ENCODE measurements around the gene TLCD5. TPM values are rescaled to one million over a fixed set of nuclear protein-coding genes. Genes with fewer than 3 reads are reported as not detected.

Gene TLCD5
- total and polyA plus RNA-seq, 9 donors, result 4.0 to 13.2 (median 8.2) TPM

GRCh38 chr11:120318906-120319305, 6.2 kb upstream of the TLCD5 start:
- no peak overlapping the region for H3K27ac ChIP-seq
- 73 to 88% (median 87%) methylated on average over 4 of the region's 4 CpGs for WGBS, 3 donors
- H3K9me3 ChIP-seq, result no peaks in the 10 kb centered on the region
- intact Hi-C loops (cut with DNase I), result no loop called here
- no peaks in the 10 kb centered on the region for H3K36me3 ChIP-seq
- no peaks in the 10 kb centered on the region for H3K27me3 ChIP-seq
- no peak overlapping the region for H3K4me3 ChIP-seq
- no peak for DNase-seq
- TF ChIP-seq EP300 (IDR thresholded peaks at IDR 0.05) (no peak), POLR2A (IDR thresholded peaks at IDR 0.05) (no peak), CTCF (IDR thresholded peaks at IDR 0.05) (no peak)
- peaks cover 8% of the 10 kb centered on the region for H3K4me1 ChIP-seq (ENCODE audit: insufficient read depth)

GRCh38 chr11:120326228-120326627, 1.1 kb downstream of the TLCD5 start:
- no peak for DNase-seq
- H3K36me3 ChIP-seq, result no peaks in the 10 kb centered on the region
- intact Hi-C loops (cut with DNase I), result no loop called here
- H3K4me1 ChIP-seq (ENCODE audit: insufficient read depth), result peaks cover 6% of the 10 kb centered on the region
- peak overlapping the region; percentile 80 for H3K4me3 ChIP-seq
- TF ChIP-seq POLR2A (IDR thresholded peaks at IDR 0.05) (no peak), CTCF (IDR thresholded peaks at IDR 0.05) (no peak), EP300 (IDR thresholded peaks at IDR 0.05) (no peak)
- no peaks in the 10 kb centered on the region for H3K9me3 ChIP-seq
- H3K27ac ChIP-seq, result peak overlapping the region in 1 of 2 donors; percentile 99
- WGBS, 3 donors, result 51 to 53% (median 53%) methylated on average over 3 of the region's 3 CpGs
- no peaks in the 10 kb centered on the region for H3K27me3 ChIP-seq

GRCh38 chr11:120326845-120327281, 1.8 kb downstream of the TLCD5 start:
- intact Hi-C loops (cut with DNase I), result no loop called here
- no peaks in the 10 kb centered on the region for H3K27me3 ChIP-seq
- no peak overlapping the region for H3K4me3 ChIP-seq
- H3K27ac ChIP-seq, result peak overlapping the region in 1 of 2 donors; percentile 99
- H3K9me3 ChIP-seq, result no peaks in the 10 kb centered on the region
- WGBS, 3 donors, result 55 to 68% (median 67%) methylated on average over 4 of the region's 4 CpGs
- no peak for TF ChIP-seq POLR2A (IDR thresholded peaks at IDR 0.05)
- TF ChIP-seq CTCF (IDR thresholded peaks at IDR 0.05), result no peak
- no peak for TF ChIP-seq EP300 (IDR thresholded peaks at IDR 0.05)
- no peaks in the 10 kb centered on the region for H3K36me3 ChIP-seq
- H3K4me1 ChIP-seq (ENCODE audit: insufficient read depth), result peaks cover 8% of the 10 kb centered on the region
- no peak for DNase-seq

- Histone ChIP-seq H3K4me1 (ENCODE audit: insufficient read depth) (peaks cover 8% of the 10 kb centered on the region), H3K36me3 (no peaks in the 10 kb centered on the region), H3K4me3 (no peak overlapping the region), H3K9me3 (no peaks in the 10 kb centered on the region), H3K27me3 (no peaks in the 10 kb centered on the region), H3K27ac (no peak overlapping the region)
- 93 to 96% (median 94%) methylated on average over 4 of the region's 4 CpGs for WGBS, 3 donors
- intact Hi-C loops (cut with DNase I), result no loop called here
- TF ChIP-seq CTCF (IDR thresholded peaks at IDR 0.05) (no peak), POLR2A (IDR thresholded peaks at IDR 0.05) (no peak), EP300 (IDR thresholded peaks at IDR 0.05) (no peak)
- no peak for DNase-seq
These were observed 2.2 kb downstream of the TLCD5 start for GRCh38 chr11:120327311-120327710.
